GM08714 (cell line): ENCODE data around the gene PGAP3.
"Not testable (repeated sequence)": the region's sequence is repeated elsewhere in the genome, so short reads cannot be mapped to it uniquely, and the experiment has no call there.

Source experiments
- H3K4me3 ChIP-seq: fragments of 200-500 bp; sonication (Bioruptor generic); 2 replicates; pipeline ENCODE4 v1.5.1; 2014; ENCODE audit warnings: mild to moderate bottlenecking, low read length, inconsistent platforms
- ZNF274 ChIP-seq: IDR thresholded peaks from 2 replicates; pipeline ENCODE4 v1.6.1; 2012; ENCODE audit warnings: mild to moderate bottlenecking, low read depth, low read length

PGAP3 gene

GRCh38 chr17:39705786-39706348, 18.0 kb upstream of the PGAP3 start:
- no peak for TF ChIP-seq ZNF274
- H3K4me3 ChIP-seq = no peak overlapping the region

GRCh38 chr17:39704821-39705551, 17.1 kb upstream of the PGAP3 start:
- TF ChIP-seq ZNF274 = no peak
- H3K4me3 ChIP-seq = no peak overlapping the region

- no peak for TF ChIP-seq ZNF274
- no peak overlapping the region for H3K4me3 ChIP-seq
Observed at GRCh38 chr17:39703913-39704312, 16.1 kb upstream of the PGAP3 start.

GRCh38 chr17:39702901-39703893, 15.3 kb upstream of the PGAP3 start:
- TF ChIP-seq ZNF274 = no peak
- no peak overlapping the region for H3K4me3 ChIP-seq

GRCh38 chr17:39701784-39702422, 14.0 kb upstream of the PGAP3 start:
- TF ChIP-seq ZNF274 = no peak
- no peak overlapping the region for H3K4me3 ChIP-seq

- TF ChIP-seq ZNF274 = no peak
- no peak overlapping the region for H3K4me3 ChIP-seq
Observed at GRCh38 chr17:39701012-39701783, 13.3 kb upstream of the PGAP3 start.

GRCh38 chr17:39700148-39700987, 12.5 kb upstream of the PGAP3 start:
- TF ChIP-seq ZNF274 = no peak
- H3K4me3 ChIP-seq = no peak overlapping the region; the same call in 1 of the 2 replicates

GRCh38 chr17:39699818-39700147, 11.9 kb upstream of the PGAP3 start, which contains the start of gene ERBB2:
Gene ERBB2 (plus strand): TSS chr17:39700064. CDS start chr17:39700239, 175 bp downstream.
- no peak within 1 kb of the TSS; the same call in 1 of the 2 replicates for H3K4me3 ChIP-seq
- TF ChIP-seq ZNF274 = no peak

GRCh38 chr17:39699157-39699817, 11.4 kb upstream of the PGAP3 start:
- not testable (repeated sequence) for H3K4me3 ChIP-seq

- no peak for TF ChIP-seq ZNF274
- no peak overlapping the region for H3K4me3 ChIP-seq
Observed at GRCh38 chr17:39697961-39698360, 10.1 kb upstream of the PGAP3 start.

- no peak overlapping the region for H3K4me3 ChIP-seq
- no peak for TF ChIP-seq ZNF274
Observed at GRCh38 chr17:39696731-39697130, 8.9 kb upstream of the PGAP3 start.

- no peak overlapping the region for H3K4me3 ChIP-seq
- TF ChIP-seq ZNF274 = no peak
Observed at GRCh38 chr17:39695089-39695474, 7.2 kb upstream of the PGAP3 start.
